ENCODE measurements around the gene TOP2B.

TOP2B gene

GRCh38 chr3:25690768-25691533 lies 26.2 kb upstream of the TOP2B start:
- H3K27ac ChIP-seq (ENCODE audit: low read depth, low read length) = no peak overlapping the region
- H3K4me1 ChIP-seq (ENCODE audit: insufficient read depth, low read length) = no peaks in the 10 kb centered on the region
- WGBS = 94% methylated on average over 2 of the region's 2 CpGs
- H3K9me3 ChIP-seq (ENCODE audit: insufficient read depth, low read depth, low read length) = no peaks in the 10 kb centered on the region
- H3K27me3 ChIP-seq (ENCODE audit: insufficient read depth, low read length) = no peaks in the 10 kb centered on the region
- H3K9ac ChIP-seq (ENCODE audit: low read depth, low read length) = no peak overlapping the region
- H3K36me3 ChIP-seq (ENCODE audit: insufficient read depth, low read length) = no peaks in the 10 kb centered on the region
- no peak overlapping the region for H3K4me3 ChIP-seq (ENCODE audit: low read length)

- no peaks in the 10 kb centered on the region for H3K36me3 ChIP-seq (ENCODE audit: insufficient read depth, low read length)
- H3K9ac ChIP-seq (ENCODE audit: low read depth, low read length) = no peak overlapping the region
- no peak overlapping the region for H3K27ac ChIP-seq (ENCODE audit: low read depth, low read length)
- H3K9me3 ChIP-seq (ENCODE audit: insufficient read depth, low read depth, low read length) = no peaks in the 10 kb centered on the region
- H3K4me1 ChIP-seq (ENCODE audit: insufficient read depth, low read length) = no peaks in the 10 kb centered on the region
- no peaks in the 10 kb centered on the region for H3K27me3 ChIP-seq (ENCODE audit: insufficient read depth, low read length)
- H3K4me3 ChIP-seq (ENCODE audit: low read length) = no peak overlapping the region
- WGBS = 97% methylated on average over 3 of the region's 3 CpGs
Measured at GRCh38 chr3:25689226-25689625, 24.5 kb upstream of the TOP2B start.

DNA sequence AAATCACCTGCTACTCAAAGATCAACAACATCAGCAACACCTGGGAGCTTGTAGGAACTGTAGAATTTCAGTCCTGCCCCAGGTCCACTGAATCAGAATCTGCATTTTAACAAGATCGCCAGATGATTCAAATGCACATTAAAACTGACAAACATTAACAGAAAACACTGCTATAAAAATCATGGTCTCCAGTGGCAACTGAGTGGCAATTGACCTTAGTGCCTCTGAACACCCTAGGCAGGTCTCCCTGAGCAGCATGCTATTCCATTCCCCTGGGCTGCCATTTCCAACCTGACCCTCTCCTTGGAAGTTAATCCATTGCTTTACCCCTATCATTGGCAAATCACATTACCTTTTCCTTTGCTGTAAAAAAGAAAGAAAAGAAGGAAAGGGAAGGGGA lies 23.0 kb upstream of the TOP2B start:
- H3K36me3 ChIP-seq (ENCODE audit: insufficient read depth, low read length) = no peaks in the 10 kb centered on the region
- H3K27me3 ChIP-seq (ENCODE audit: insufficient read depth, low read length) = no peaks in the 10 kb centered on the region
- WGBS = 92% methylated on average over 1 of the region's 1 CpG
- H3K27ac ChIP-seq (ENCODE audit: low read depth, low read length) = no peak overlapping the region
- H3K4me3 ChIP-seq (ENCODE audit: low read length) = no peak overlapping the region
- no peaks in the 10 kb centered on the region for H3K9me3 ChIP-seq (ENCODE audit: insufficient read depth, low read depth, low read length)
- no peaks in the 10 kb centered on the region for H3K4me1 ChIP-seq (ENCODE audit: insufficient read depth, low read length)
- no peak overlapping the region for H3K9ac ChIP-seq (ENCODE audit: low read depth, low read length)

GRCh38 chr3:25686766-25687165 lies 22.1 kb upstream of the TOP2B start:
- Histone ChIP-seq H3K27ac (ENCODE audit: low read depth, low read length) (no peak overlapping the region), H3K9me3 (ENCODE audit: insufficient read depth, low read depth, low read length) (no peaks in the 10 kb centered on the region), H3K4me3 (ENCODE audit: low read length) (no peak overlapping the region), H3K36me3 (ENCODE audit: insufficient read depth, low read length) (no peaks in the 10 kb centered on the region), H3K4me1 (ENCODE audit: insufficient read depth, low read length) (no peaks in the 10 kb centered on the region), H3K9ac (ENCODE audit: low read depth, low read length) (no peak overlapping the region), H3K27me3 (ENCODE audit: insufficient read depth, low read length) (no peaks in the 10 kb centered on the region)
- 96% methylated on average over 23 of the region's 23 CpGs for WGBS

- WGBS = 100% methylated on average over 1 of the region's 2 CpGs
- Histone ChIP-seq H3K27me3 (ENCODE audit: insufficient read depth, low read length) (no peaks in the 10 kb centered on the region), H3K4me3 (ENCODE audit: low read length) (no peak overlapping the region), H3K36me3 (ENCODE audit: insufficient read depth, low read length) (no peaks in the 10 kb centered on the region), H3K4me1 (ENCODE audit: insufficient read depth, low read length) (no peaks in the 10 kb centered on the region), H3K27ac (ENCODE audit: low read depth, low read length) (no peak overlapping the region), H3K9ac (ENCODE audit: low read depth, low read length) (no peak overlapping the region), H3K9me3 (ENCODE audit: insufficient read depth, low read depth, low read length) (no peaks in the 10 kb centered on the region)
Measured at GRCh38 chr3:25683882-25684281, 19.2 kb upstream of the TOP2B start.

DNA sequence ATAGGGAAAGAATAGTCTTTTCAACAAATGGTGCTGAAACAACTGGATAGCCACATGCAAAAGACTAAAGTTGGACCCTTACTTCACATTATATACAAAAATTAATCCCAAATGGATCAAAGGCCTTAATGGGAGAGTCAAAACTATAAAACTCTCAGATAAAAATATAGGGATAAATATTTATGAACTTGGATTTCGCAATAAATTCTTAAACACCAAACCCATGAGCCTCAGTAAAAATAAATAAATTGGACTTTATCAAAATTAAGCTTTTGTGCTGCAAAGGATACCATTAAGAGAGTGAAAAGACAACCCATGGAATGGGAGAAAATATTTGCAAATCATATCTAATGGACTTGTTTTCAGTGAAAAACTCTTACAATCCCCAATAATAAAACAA lies 18.7 kb upstream of the TOP2B start:
- H3K4me1 ChIP-seq (ENCODE audit: insufficient read depth, low read length) = no peaks in the 10 kb centered on the region
- no peaks in the 10 kb centered on the region for H3K27me3 ChIP-seq (ENCODE audit: insufficient read depth, low read length)
- no peaks in the 10 kb centered on the region for H3K36me3 ChIP-seq (ENCODE audit: insufficient read depth, low read length)
- H3K27ac ChIP-seq (ENCODE audit: low read depth, low read length) = no peak overlapping the region
- H3K9ac ChIP-seq (ENCODE audit: low read depth, low read length) = no peak overlapping the region
- no peaks in the 10 kb centered on the region for H3K9me3 ChIP-seq (ENCODE audit: insufficient read depth, low read depth, low read length)
- WGBS = no CpG with 5 or more reads among the region's 1 CpG
- no peak overlapping the region for H3K4me3 ChIP-seq (ENCODE audit: low read length)

DNA sequence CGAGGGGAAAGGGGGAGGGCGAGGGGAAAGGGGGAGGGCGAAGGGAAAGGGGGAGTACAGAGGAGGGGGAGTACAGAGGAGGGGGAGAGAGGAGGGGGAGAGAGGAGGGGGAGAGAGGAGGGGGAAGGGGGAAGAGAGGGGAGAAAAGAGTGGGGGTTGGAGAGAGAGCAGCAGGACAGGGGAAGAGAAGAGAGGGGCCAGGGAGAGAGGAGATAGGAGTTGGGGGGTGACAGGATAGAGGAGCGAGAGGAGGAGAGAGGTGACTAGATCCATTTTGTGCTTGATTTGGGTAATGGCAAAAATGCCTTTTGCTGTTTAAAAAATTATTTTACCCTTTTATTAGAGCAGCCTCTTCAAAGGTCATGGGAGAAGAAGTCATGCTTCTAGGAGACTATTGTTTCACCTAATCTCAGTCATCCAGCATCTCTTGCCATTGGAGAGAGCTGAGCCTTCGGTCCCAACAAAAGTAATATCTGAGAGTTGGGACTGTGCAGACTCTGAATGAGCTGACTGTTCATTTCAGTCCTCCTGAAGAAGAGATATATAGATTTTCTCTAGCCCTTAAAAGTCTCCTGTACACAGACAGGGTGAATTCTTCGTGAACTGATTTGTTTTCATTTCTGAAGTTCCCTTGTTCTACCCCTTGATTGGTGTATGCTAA lies 15.1 kb upstream of the TOP2B start:
- Histone ChIP-seq H3K4me3 (ENCODE audit: low read length) (no peak overlapping the region), H3K27me3 (ENCODE audit: insufficient read depth, low read length) (no peaks in the 10 kb centered on the region), H3K27ac (ENCODE audit: low read depth, low read length) (no peak overlapping the region), H3K9ac (ENCODE audit: low read depth, low read length) (no peak overlapping the region), H3K36me3 (ENCODE audit: insufficient read depth, low read length) (no peaks in the 10 kb centered on the region), H3K9me3 (ENCODE audit: insufficient read depth, low read depth, low read length) (no peaks in the 10 kb centered on the region), H3K4me1 (ENCODE audit: insufficient read depth, low read length) (no peaks in the 10 kb centered on the region)
- 97% methylated on average over 5 of the region's 6 CpGs for WGBS

- Histone ChIP-seq H3K9me3 (ENCODE audit: insufficient read depth, low read depth, low read length) (no peaks in the 10 kb centered on the region), H3K27me3 (ENCODE audit: insufficient read depth, low read length) (no peaks in the 10 kb centered on the region), H3K4me1 (ENCODE audit: insufficient read depth, low read length) (no peaks in the 10 kb centered on the region), H3K27ac (ENCODE audit: low read depth, low read length) (no peak overlapping the region), H3K9ac (ENCODE audit: low read depth, low read length) (no peak overlapping the region), H3K4me3 (ENCODE audit: low read length) (no peak overlapping the region), H3K36me3 (ENCODE audit: insufficient read depth, low read length) (no peaks in the 10 kb centered on the region)
- WGBS = 100% methylated on average over 2 of the region's 2 CpGs
Measured at GRCh38 chr3:25679166-25679565, 14.5 kb upstream of the TOP2B start.

- Histone ChIP-seq H3K4me3 (ENCODE audit: low read length) (no peak overlapping the region), H3K27ac (ENCODE audit: low read depth, low read length) (no peak overlapping the region), H3K9ac (ENCODE audit: low read depth, low read length) (no peak overlapping the region), H3K9me3 (ENCODE audit: insufficient read depth, low read depth, low read length) (peaks cover 4% of the 10 kb centered on the region; the same call in 1 of the 2 replicates), H3K27me3 (ENCODE audit: insufficient read depth, low read length) (no peaks in the 10 kb centered on the region), H3K4me1 (ENCODE audit: insufficient read depth, low read length) (no peaks in the 10 kb centered on the region), H3K36me3 (ENCODE audit: insufficient read depth, low read length) (no peaks in the 10 kb centered on the region)
Measured at GRCh38 chr3:25678581-25678980, 13.9 kb upstream of the TOP2B start.

DNA sequence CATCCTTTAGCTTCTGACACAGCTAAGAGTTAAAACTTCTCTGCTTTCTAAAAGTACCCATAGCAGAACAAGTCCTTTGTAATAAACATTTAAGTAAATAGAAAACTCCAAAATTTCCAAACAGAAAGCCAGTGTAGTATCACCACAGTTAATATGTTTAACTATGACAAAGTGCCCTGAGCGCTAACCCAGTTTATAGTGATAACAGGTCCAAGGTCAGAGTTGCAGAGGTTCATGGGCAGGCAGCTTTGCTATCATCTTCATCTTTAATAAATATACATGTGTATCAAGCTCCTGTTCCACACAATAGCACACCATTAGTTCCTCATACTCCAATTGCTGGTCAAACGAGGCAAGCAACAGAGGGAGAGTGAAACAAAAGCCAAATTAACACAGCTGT lies 12.4 kb upstream of the TOP2B start:
- H3K9ac ChIP-seq (ENCODE audit: low read depth, low read length) = no peak overlapping the region
- H3K9me3 ChIP-seq (ENCODE audit: insufficient read depth, low read depth, low read length) = peaks cover 8% of the 10 kb centered on the region; the same call in 1 of the 2 replicates
- H3K4me3 ChIP-seq (ENCODE audit: low read length) = no peak overlapping the region
- WGBS = 82% methylated on average over 2 of the region's 2 CpGs
- H3K27me3 ChIP-seq (ENCODE audit: insufficient read depth, low read length) = no peaks in the 10 kb centered on the region
- no peak overlapping the region for H3K27ac ChIP-seq (ENCODE audit: low read depth, low read length)
- H3K4me1 ChIP-seq (ENCODE audit: insufficient read depth, low read length) = no peaks in the 10 kb centered on the region
- H3K36me3 ChIP-seq (ENCODE audit: insufficient read depth, low read length) = no peaks in the 10 kb centered on the region

GRCh38 chr3:25674670-25675069 lies 10.0 kb upstream of the TOP2B start:
- Histone ChIP-seq H3K4me3 (ENCODE audit: low read length) (no peak overlapping the region), H3K9me3 (ENCODE audit: insufficient read depth, low read depth, low read length) (peaks cover 8% of the 10 kb centered on the region; the same call in 1 of the 2 replicates), H3K4me1 (ENCODE audit: insufficient read depth, low read length) (no peaks in the 10 kb centered on the region), H3K27me3 (ENCODE audit: insufficient read depth, low read length) (no peaks in the 10 kb centered on the region), H3K9ac (ENCODE audit: low read depth, low read length) (no peak overlapping the region), H3K36me3 (ENCODE audit: insufficient read depth, low read length) (no peaks in the 10 kb centered on the region), H3K27ac (ENCODE audit: low read depth, low read length) (no peak overlapping the region)
- 100% methylated on average over 2 of the region's 2 CpGs for WGBS
